CD14-positive monocyte (primary cell): ENCODE measurements around the gene VPS26C. TPM values are rescaled to one million over a fixed set of nuclear protein-coding genes. Genes with fewer than 3 reads are reported as not detected.

Experiments used
- DNase-seq, 3 donors: peaks; one replicate each; pipeline ENCODE4 v3.0.0-alpha.2; 2011 to 2022
- H2AFZ ChIP-seq: 2 replicates; pipeline ENCODE4 v1.6.0; 2012; ENCODE audit warnings: mild to moderate bottlenecking, low read depth, low read length, inconsistent platforms; ENCODE audit not compliant: insufficient read depth, poor library complexity, severe bottlenecking
- H3K27ac ChIP-seq, 2 donors: 1 replicate in 1 of 2; 2 replicates in 1 of 2; pipeline ENCODE4 v1.5.1; 2012 to 2013; ENCODE audit warnings: low read length in 2 of 2, control low read depth in 1 of 2, inconsistent platforms in 1 of 2, low read depth in 1 of 2, mild to moderate bottlenecking in 1 of 2
- H3K27me3 ChIP-seq, 2 donors: one replicate each; pipeline versions ENCODE4 v1.6.0 to v1.6.1; 2011 to 2013; ENCODE audit warnings: low read length in 2 of 2; ENCODE audit not compliant: control insufficient read depth in 2 of 2, insufficient read depth in 2 of 2
- H3K36me3 ChIP-seq, 2 donors: replicated peaks in 1 of 2; 1 replicate in 1 of 2; 2 replicates in 1 of 2; pipeline versions ENCODE4 v1.5.1 to v1.6.1; 2012 to 2013; ENCODE audit warnings: low read length in 2 of 2, control low read depth in 1 of 2, inconsistent platforms in 1 of 2, mild to moderate bottlenecking in 1 of 2; ENCODE audit not compliant: insufficient read depth in 2 of 2, control insufficient read depth in 1 of 2
- H3K4me1 ChIP-seq, 2 donors: 1 replicate in 1 of 2; 2 replicates in 1 of 2; pipeline versions ENCODE4 v1.5.1 to v1.6.1; 2012 to 2013; ENCODE audit warnings: low read length in 2 of 2, control low read depth in 1 of 2, inconsistent platforms in 1 of 2, mild to moderate bottlenecking in 1 of 2, moderate library complexity in 1 of 2; ENCODE audit not compliant: insufficient read depth in 2 of 2, control insufficient read depth in 1 of 2
- H3K4me2 ChIP-seq: replicated peaks from 2 replicates; pipeline ENCODE3; 2012; ENCODE audit warnings: low read length, moderate library complexity, mild to moderate bottlenecking; ENCODE audit not compliant: poor library complexity, severe bottlenecking; ENCODE audit errors: extremely low read depth
- H3K4me3 ChIP-seq, 3 experiments: fragments of 200-600 bp in 1 of 3; sonication (generic) in 1 of 3; replicated peaks in 1 of 3; 1 replicate in 2 of 3; 2 replicates in 1 of 3; pipeline ENCODE4 v1.5.1; 2011 to 2013; ENCODE audit warnings: low read length in 3 of 3, mild to moderate bottlenecking in 3 of 3, control low read depth in 2 of 3, low read depth in 2 of 3, inconsistent platforms in 1 of 3, moderate library complexity in 1 of 3
- H3K79me2 ChIP-seq: 2 replicates; pipeline ENCODE4 v1.6.0; 2012; ENCODE audit warnings: mild to moderate bottlenecking, control low read depth, inconsistent platforms, low read length, moderate library complexity; ENCODE audit not compliant: insufficient read depth
- H3K9ac ChIP-seq: 2 replicates; pipeline ENCODE4 v1.6.0; 2017; ENCODE audit warnings: low read length, mild to moderate bottlenecking; ENCODE audit not compliant: insufficient read depth, poor library complexity, severe bottlenecking
- H3K9me3 ChIP-seq, 2 donors: replicated peaks in 1 of 2; 1 replicate in 1 of 2; 2 replicates in 1 of 2; pipeline versions ENCODE4 v1.5.1 to v1.6.1; 2012 to 2013; ENCODE audit warnings: low read length in 2 of 2, control low read depth in 1 of 2; ENCODE audit not compliant: control insufficient read depth in 1 of 2, insufficient read depth in 1 of 2
- H4K20me1 ChIP-seq: 2 replicates; pipeline ENCODE4 v1.6.0; 2012; ENCODE audit warnings: mild to moderate bottlenecking, low read length, control low read depth, moderate library complexity; ENCODE audit not compliant: insufficient read depth
- H3K27ac Mint-ChIP-seq, 7 donors: one replicate each; pipeline ENCODE4 v1.8.0; 2020; ENCODE audit warnings: mild to moderate bottlenecking in 7 of 7, mixed read lengths in 7 of 7, moderate library complexity in 6 of 7, inconsistent platforms in 2 of 7
- H3K27me3 Mint-ChIP-seq, 3 donors: one replicate each; pipeline ENCODE4 v1.8.0; 2021 to 2022; ENCODE audit warnings: low read depth in 3 of 3, mild to moderate bottlenecking in 3 of 3, mixed read lengths in 3 of 3, moderate library complexity in 3 of 3, inconsistent platforms in 1 of 3
- H3K36me3 Mint-ChIP-seq, 2 donors: one replicate each; pipeline ENCODE4 v1.8.0; 2020; ENCODE audit warnings: mixed read lengths in 2 of 2, inconsistent platforms in 1 of 2, mild to moderate bottlenecking in 1 of 2
- H3K4me1 Mint-ChIP-seq: one replicate; pipeline ENCODE4 v1.8.0; 2020; ENCODE audit warnings: mild to moderate bottlenecking, mixed read lengths
- H3K4me3 Mint-ChIP-seq, 2 donors: one replicate each; pipeline ENCODE4 v1.8.0; 2020; ENCODE audit warnings: mild to moderate bottlenecking in 2 of 2, mixed read lengths in 2 of 2, moderate library complexity in 1 of 2
- H3K9me3 Mint-ChIP-seq, 7 donors: one replicate each; pipeline ENCODE4 v1.8.0; 2020 to 2022; ENCODE audit warnings: mixed read lengths in 7 of 7, mild to moderate bottlenecking in 6 of 7, moderate library complexity in 6 of 7, inconsistent platforms in 2 of 7
- WGBS: methylation state at CpG from one replicate; pipeline ENCODE4 v1.1.5; 2013; ENCODE audit warnings: missing lambda C conversion rate; ENCODE audit not compliant: insufficient coverage; 5-methylcytosine and 5-hydroxymethylcytosine counted together
- intact Hi-C, 2 donors: fragments of 100-400 bp; cut with micrococcal nuclease; formaldehyde crosslinking; loops; one replicate each; pipeline versions ENCODE4 v1.15.0 to v1.15.1; 2023
- polyA plus RNA-seq, 3 donors: library from polyadenylated mRNA; depleted of rRNA in 1 of 3; unstranded in 2 of 3; stranded (reverse) in 1 of 3; fragments of 300-500 nt in 2 of 3; fragments of >200 nt in 1 of 3; fragmentation: Illumina TruSeq in 2 of 3; gene quantifications; 1 replicate in 2 of 3; 2 replicates in 1 of 3; pipeline ENCODE4 v1.2.3, GENCODE V29; 2012 to 2021
- TF ChIP-seq, protein P1 (sequence below): fragments of 200-600 bp; IDR thresholded peaks from one replicate; pipeline ENCODE4 v1.8.0; 2022; ENCODE audit warnings: antibody characterized with exemption, mild to moderate bottlenecking

The VPS26C gene
- polyA plus RNA-seq, 3 donors = 45.4 to 75.4 (median 69.3) TPM

DNA sequence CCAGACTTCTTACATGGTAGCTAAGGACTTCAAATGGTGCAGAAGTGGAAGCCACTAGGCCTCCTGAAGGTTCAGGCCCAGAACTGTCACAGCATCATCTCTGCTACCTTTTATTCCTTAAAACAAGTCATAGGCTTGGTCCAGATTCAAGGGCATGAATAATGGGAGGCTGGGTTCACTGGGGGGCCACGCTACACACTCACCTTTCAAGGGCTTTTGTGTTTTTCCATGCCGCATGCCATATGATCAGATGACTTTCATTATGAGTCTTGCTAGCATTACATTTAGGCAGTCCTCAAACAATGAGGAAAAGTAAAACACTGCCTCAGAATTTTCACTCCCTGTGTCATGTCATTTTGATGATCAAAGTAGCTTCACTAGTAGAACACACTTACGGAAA, 83.4 kb downstream of the VPS26C start:
- H3K36me3 ChIP-seq = peaks cover 18 to 71% of the 10 kb centered on the region in 2 donors
- no peaks in the 10 kb centered on the region for H4K20me1 ChIP-seq
- no peak for DNase-seq
- Mint-ChIP-seq H3K4me1 (no peaks in the 10 kb centered on the region), H3K9me3 (peaks cover 0 to 6% (median 0%) of the 10 kb centered on the region in 7 donors), H3K36me3 (peaks cover 46 to 47% of the 10 kb centered on the region in 2 donors), H3K4me3 (no peak overlapping the region), H3K27ac (no peak overlapping the region), H3K27me3 (no peaks in the 10 kb centered on the region)
- no peaks in the 10 kb centered on the region for H3K27me3 ChIP-seq
- intact Hi-C loops = no loop called here
- H3K79me2 ChIP-seq = no peaks in the 10 kb centered on the region
- no peak overlapping the region for H2AFZ ChIP-seq
- no peaks in the 10 kb centered on the region for H3K9me3 ChIP-seq
- no peak overlapping the region for H3K9ac ChIP-seq
- no peaks in the 10 kb centered on the region for H3K4me1 ChIP-seq
- no peak overlapping the region for H3K4me3 ChIP-seq
- TF ChIP-seq, protein P1, sequence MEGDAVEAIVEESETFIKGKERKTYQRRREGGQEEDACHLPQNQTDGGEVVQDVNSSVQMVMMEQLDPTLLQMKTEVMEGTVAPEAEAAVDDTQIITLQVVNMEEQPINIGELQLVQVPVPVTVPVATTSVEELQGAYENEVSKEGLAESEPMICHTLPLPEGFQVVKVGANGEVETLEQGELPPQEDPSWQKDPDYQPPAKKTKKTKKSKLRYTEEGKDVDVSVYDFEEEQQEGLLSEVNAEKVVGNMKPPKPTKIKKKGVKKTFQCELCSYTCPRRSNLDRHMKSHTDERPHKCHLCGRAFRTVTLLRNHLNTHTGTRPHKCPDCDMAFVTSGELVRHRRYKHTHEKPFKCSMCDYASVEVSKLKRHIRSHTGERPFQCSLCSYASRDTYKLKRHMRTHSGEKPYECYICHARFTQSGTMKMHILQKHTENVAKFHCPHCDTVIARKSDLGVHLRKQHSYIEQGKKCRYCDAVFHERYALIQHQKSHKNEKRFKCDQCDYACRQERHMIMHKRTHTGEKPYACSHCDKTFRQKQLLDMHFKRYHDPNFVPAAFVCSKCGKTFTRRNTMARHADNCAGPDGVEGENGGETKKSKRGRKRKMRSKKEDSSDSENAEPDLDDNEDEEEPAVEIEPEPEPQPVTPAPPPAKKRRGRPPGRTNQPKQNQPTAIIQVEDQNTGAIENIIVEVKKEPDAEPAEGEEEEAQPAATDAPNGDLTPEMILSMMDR = no peak
- H3K27ac ChIP-seq = no peak overlapping the region
- no CpG with 5 or more reads among the region's 3 CpGs for WGBS
- H3K4me2 ChIP-seq = no peak overlapping the region

GRCh38 chr21:37182222-37182621, 84.9 kb downstream of the VPS26C start:
- H3K27ac ChIP-seq = no peak overlapping the region
- H3K4me1 ChIP-seq = no peaks in the 10 kb centered on the region
- no peaks in the 10 kb centered on the region for H4K20me1 ChIP-seq
- no peaks in the 10 kb centered on the region for H3K4me1 Mint-ChIP-seq
- intact Hi-C loops = no loop called here
- H3K27ac Mint-ChIP-seq = peak overlapping the region in 1 of 7 donors; percentile 44
- no CpG with 5 or more reads among the region's 6 CpGs for WGBS
- DNase-seq = no peak
- H3K4me3 Mint-ChIP-seq = no peak overlapping the region
- H3K4me3 ChIP-seq = no peak overlapping the region
- H3K9me3 Mint-ChIP-seq = peaks cover 0 to 6% (median 0%) of the 10 kb centered on the region in 7 donors
- no peak overlapping the region for H2AFZ ChIP-seq
- peaks cover 16 to 73% of the 10 kb centered on the region in 2 donors for H3K36me3 ChIP-seq
- TF ChIP-seq, protein P1 = no peak
- H3K36me3 Mint-ChIP-seq = peaks cover 48 to 50% of the 10 kb centered on the region in 2 donors
- H3K27me3 ChIP-seq = no peaks in the 10 kb centered on the region
- no peak overlapping the region for H3K4me2 ChIP-seq
- no peaks in the 10 kb centered on the region for H3K27me3 Mint-ChIP-seq
- no peaks in the 10 kb centered on the region for H3K79me2 ChIP-seq
- no peaks in the 10 kb centered on the region for H3K9me3 ChIP-seq
- no peak overlapping the region for H3K9ac ChIP-seq
